ENCODE results near the gene SMIM8. TPM values are rescaled to one million over a fixed set of nuclear protein-coding genes. Genes with fewer than 3 reads are reported as not detected.

The SMIM8 gene
- total and polyA plus RNA-seq, 2 donors (not counting 1 experiment from before 2014, with no cell fraction given) = 5.4 to 7.8 TPM

- H3K9me3 ChIP-seq (ENCODE audit: control insufficient read depth, insufficient read depth, low read depth, low read length) = no peaks in the 10 kb centered on the region
- no peak overlapping the region for H2AFZ ChIP-seq (ENCODE audit: low read length)
- TF ChIP-seq, protein P1, sequence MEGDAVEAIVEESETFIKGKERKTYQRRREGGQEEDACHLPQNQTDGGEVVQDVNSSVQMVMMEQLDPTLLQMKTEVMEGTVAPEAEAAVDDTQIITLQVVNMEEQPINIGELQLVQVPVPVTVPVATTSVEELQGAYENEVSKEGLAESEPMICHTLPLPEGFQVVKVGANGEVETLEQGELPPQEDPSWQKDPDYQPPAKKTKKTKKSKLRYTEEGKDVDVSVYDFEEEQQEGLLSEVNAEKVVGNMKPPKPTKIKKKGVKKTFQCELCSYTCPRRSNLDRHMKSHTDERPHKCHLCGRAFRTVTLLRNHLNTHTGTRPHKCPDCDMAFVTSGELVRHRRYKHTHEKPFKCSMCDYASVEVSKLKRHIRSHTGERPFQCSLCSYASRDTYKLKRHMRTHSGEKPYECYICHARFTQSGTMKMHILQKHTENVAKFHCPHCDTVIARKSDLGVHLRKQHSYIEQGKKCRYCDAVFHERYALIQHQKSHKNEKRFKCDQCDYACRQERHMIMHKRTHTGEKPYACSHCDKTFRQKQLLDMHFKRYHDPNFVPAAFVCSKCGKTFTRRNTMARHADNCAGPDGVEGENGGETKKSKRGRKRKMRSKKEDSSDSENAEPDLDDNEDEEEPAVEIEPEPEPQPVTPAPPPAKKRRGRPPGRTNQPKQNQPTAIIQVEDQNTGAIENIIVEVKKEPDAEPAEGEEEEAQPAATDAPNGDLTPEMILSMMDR (conservative IDR thresholded peaks at IDR 0.05 in 1 of 2, IDR thresholded peaks at IDR 0.05 in 1 of 2; ENCODE audit: low read depth in 1 of 2, low read length in 2 of 2) = no peak
- no peak for TF ChIP-seq EZH2 (IDR thresholded peaks at IDR 0.05; ENCODE audit: low read length, missing control alignments)
- no peaks in the 10 kb centered on the region for H3K36me3 ChIP-seq (ENCODE audit: control insufficient read depth, insufficient read depth, low read length)
- no peak overlapping the region for H3K4me3 ChIP-seq (replicated peaks in 1 of 4; ENCODE audit: control extremely low read depth in 1 of 4, insufficient read depth in 1 of 4, low read depth in 3 of 4, low read length in 4 of 4)
- H4K20me1 ChIP-seq (ENCODE audit: control insufficient read depth, extremely low read depth, insufficient read depth, low read length) = no peaks in the 10 kb centered on the region
- no peak overlapping the region for H3K4me2 ChIP-seq (ENCODE audit: extremely low read depth, insufficient read depth, low read length)
- no peaks in the 10 kb centered on the region for H3K27me3 ChIP-seq (ENCODE audit: control insufficient read depth, insufficient read depth, low read length)
- H3K4me1 ChIP-seq (ENCODE audit: control insufficient read depth, extremely low read depth, insufficient read depth, low read length) = no peaks in the 10 kb centered on the region
- H3K79me2 ChIP-seq (ENCODE audit: control insufficient read depth, insufficient read depth, low read length) = no peaks in the 10 kb centered on the region
- peak in 1 of 2 donors; percentile 31 for DNase-seq (ENCODE audit: low read depth in 2 of 2)
- H3K9ac ChIP-seq (ENCODE audit: insufficient read depth, low read length) = no peak overlapping the region
- no peak overlapping the region for H3K27ac ChIP-seq (ENCODE audit: insufficient read depth, low read length)
These were observed 43.9 kb downstream of the SMIM8 start for GRCh38 chr6:87366072-87366827.

DNA sequence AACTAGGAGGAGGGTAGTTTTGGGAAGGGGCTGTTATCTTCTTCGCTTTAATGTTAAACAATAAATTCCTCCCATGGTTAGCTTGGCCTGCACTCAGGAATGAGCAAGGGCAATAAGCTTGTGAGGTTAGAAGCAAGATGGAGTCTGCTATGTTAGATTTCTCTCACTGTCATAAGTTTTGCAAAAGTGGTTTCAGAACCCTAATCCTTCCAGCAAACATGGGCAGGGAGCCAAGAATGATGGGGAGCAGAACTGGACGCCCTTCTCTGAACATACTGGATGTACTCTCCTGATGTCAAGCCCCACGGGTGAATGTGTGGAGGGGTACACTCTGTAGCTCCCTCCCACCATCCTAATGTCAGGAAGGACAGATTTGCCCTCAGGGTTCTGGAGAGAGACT is 44.5 kb downstream of the SMIM8 start:
- no peak for DNase-seq (ENCODE audit: low read depth in 2 of 2)
- H3K4me2 ChIP-seq (ENCODE audit: extremely low read depth, insufficient read depth, low read length) = no peak overlapping the region
- no peaks in the 10 kb centered on the region for H3K79me2 ChIP-seq (ENCODE audit: control insufficient read depth, insufficient read depth, low read length)
- no peak overlapping the region for H3K4me3 ChIP-seq (replicated peaks in 1 of 4; ENCODE audit: control extremely low read depth in 1 of 4, insufficient read depth in 1 of 4, low read depth in 3 of 4, low read length in 4 of 4)
- H3K9me3 ChIP-seq (ENCODE audit: control insufficient read depth, insufficient read depth, low read depth, low read length) = no peaks in the 10 kb centered on the region
- H3K36me3 ChIP-seq (ENCODE audit: control insufficient read depth, insufficient read depth, low read length) = no peaks in the 10 kb centered on the region
- TF ChIP-seq EZH2 (IDR thresholded peaks at IDR 0.05; ENCODE audit: low read length, missing control alignments) = no peak
- TF ChIP-seq, protein P1 (conservative IDR thresholded peaks at IDR 0.05 in 1 of 2, IDR thresholded peaks at IDR 0.05 in 1 of 2; ENCODE audit: low read depth in 1 of 2, low read length in 2 of 2) = no peak
- H2AFZ ChIP-seq (ENCODE audit: low read length) = no peak overlapping the region
- no peak overlapping the region for H3K27ac ChIP-seq (ENCODE audit: insufficient read depth, low read length)
- no peaks in the 10 kb centered on the region for H3K4me1 ChIP-seq (ENCODE audit: control insufficient read depth, extremely low read depth, insufficient read depth, low read length)
- no peak overlapping the region for H3K9ac ChIP-seq (ENCODE audit: insufficient read depth, low read length)
- H4K20me1 ChIP-seq (ENCODE audit: control insufficient read depth, extremely low read depth, insufficient read depth, low read length) = no peaks in the 10 kb centered on the region
- H3K27me3 ChIP-seq (ENCODE audit: control insufficient read depth, insufficient read depth, low read length) = no peaks in the 10 kb centered on the region

GRCh38 chr6:87373377-87373776 is 51.0 kb downstream of the SMIM8 start:
- no peak for DNase-seq (ENCODE audit: low read depth in 2 of 2)
- H3K27me3 ChIP-seq (ENCODE audit: control insufficient read depth, insufficient read depth, low read length) = no peaks in the 10 kb centered on the region
- no peaks in the 10 kb centered on the region for H3K36me3 ChIP-seq (ENCODE audit: control insufficient read depth, insufficient read depth, low read length)
- no peaks in the 10 kb centered on the region for H3K9me3 ChIP-seq (ENCODE audit: control insufficient read depth, insufficient read depth, low read depth, low read length)
- TF ChIP-seq, protein P1 (conservative IDR thresholded peaks at IDR 0.05 in 1 of 2, IDR thresholded peaks at IDR 0.05 in 1 of 2; ENCODE audit: low read depth in 1 of 2, low read length in 2 of 2) = no peak
- TF ChIP-seq EZH2 (IDR thresholded peaks at IDR 0.05; ENCODE audit: low read length, missing control alignments) = no peak
- no peaks in the 10 kb centered on the region for H3K4me1 ChIP-seq (ENCODE audit: control insufficient read depth, extremely low read depth, insufficient read depth, low read length)
- H2AFZ ChIP-seq (ENCODE audit: low read length) = no peak overlapping the region
- no peak overlapping the region for H3K4me3 ChIP-seq (replicated peaks in 1 of 4; ENCODE audit: control extremely low read depth in 1 of 4, insufficient read depth in 1 of 4, low read depth in 3 of 4, low read length in 4 of 4)
- no peaks in the 10 kb centered on the region for H3K79me2 ChIP-seq (ENCODE audit: control insufficient read depth, insufficient read depth, low read length)
- H3K27ac ChIP-seq (ENCODE audit: insufficient read depth, low read length) = no peak overlapping the region
- no peaks in the 10 kb centered on the region for H4K20me1 ChIP-seq (ENCODE audit: control insufficient read depth, extremely low read depth, insufficient read depth, low read length)
- H3K4me2 ChIP-seq (ENCODE audit: extremely low read depth, insufficient read depth, low read length) = no peak overlapping the region
- no peak overlapping the region for H3K9ac ChIP-seq (ENCODE audit: insufficient read depth, low read length)
